GM19239 (cell line): ENCODE results near the gene TBCEL.
"Not testable (repeated sequence)": the region's sequence is repeated elsewhere in the genome, so short reads cannot be mapped to it uniquely, and the experiment has no call there.

ENCODE experiments used
- DNase-seq: peaks from one replicate; pipeline ENCODE4 v3.0.0; 2011; ENCODE audit warnings: low spot score; ENCODE audit not compliant: insufficient read length
- FAIRE-seq: peaks from 2 replicates; lab custom pipeline; 2011; peaks lifted over from hg19 to GRCh38; lab: Jason Lieb, UNC

The TBCEL gene

GRCh38 chr11:121021718-121022117 lies 2.2 kb upstream of the TBCEL start:
- FAIRE-seq, DNase-seq: not testable (repeated sequence)

DNA sequence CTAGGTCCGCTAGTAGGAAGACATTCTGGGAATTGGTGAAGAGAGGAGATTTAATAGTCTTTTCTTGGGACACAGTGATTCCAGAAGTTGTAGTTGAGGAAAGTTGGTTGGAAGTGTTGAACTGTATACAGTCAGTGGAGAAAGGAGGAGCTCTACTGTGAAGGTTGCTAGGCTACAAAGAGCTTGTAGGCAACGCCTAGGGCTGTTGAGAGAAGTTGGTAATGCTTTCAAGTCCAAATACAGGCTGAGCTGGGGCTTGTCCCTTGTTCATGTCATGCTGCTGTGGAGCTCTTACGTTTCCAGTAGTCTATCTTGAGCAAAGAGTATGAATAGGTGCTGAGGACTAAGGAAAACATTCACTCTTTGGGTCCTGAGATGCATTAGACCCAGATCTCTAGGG lies 1.1 kb downstream of the TBCEL start:
- peak; percentile 76 for FAIRE-seq
- no peak for DNase-seq

- FAIRE-seq (no peak), DNase-seq (no peak)
Observed at GRCh38 chr11:121029153-121029552, 5.3 kb downstream of the TBCEL start.

DNA sequence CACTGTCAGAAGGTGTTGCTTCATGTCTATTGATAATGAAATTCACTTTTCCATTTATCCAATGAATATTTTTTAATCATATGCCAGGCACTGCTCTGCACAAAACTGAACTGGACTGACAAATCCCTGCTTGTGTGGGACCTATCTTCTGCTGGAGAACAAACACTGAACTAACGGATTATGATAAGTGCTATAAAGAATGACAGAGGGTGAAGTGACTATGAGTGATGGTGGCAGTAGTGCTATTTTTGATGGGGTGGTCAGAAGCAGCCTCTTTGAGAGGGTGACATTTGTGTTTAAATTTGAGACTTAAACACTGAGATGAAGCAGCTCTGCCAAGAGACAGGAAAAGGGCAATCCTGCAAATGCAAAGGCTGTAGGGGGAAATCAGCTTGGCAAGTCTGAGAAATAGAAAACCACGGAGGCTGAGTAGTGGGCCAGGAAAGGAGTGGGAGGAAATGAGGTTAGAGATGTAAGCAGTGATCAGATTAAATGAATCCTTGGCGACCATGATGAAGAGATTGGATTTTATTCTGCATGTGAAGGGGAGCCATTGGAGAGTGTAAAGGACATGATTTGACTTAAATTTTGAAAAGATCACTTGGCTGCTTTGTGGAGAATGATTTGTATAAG lies 6.0 kb downstream of the TBCEL start:
- FAIRE-seq: no peak
- DNase-seq: no peak

DNA sequence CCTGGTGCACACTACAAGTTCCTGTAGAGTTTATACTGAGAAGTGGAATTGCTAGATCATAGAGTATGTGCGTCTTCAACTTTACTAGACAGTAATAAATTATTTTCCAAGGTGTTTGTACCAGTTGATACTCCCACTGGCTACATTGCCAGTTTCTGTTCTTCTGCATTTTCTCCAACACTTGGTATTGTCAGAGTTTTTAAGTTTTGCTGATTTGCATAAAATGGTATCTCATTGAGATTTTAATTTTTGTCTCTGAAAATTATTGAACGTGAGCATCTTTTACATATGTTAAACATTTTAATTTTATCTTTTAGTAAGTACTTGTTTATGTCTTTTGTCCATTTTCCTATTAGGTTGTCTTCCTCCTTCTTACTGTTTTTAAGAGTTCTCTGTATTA lies 7.3 kb downstream of the TBCEL start:
- DNase-seq (no peak), FAIRE-seq (peak; percentile 48)

GRCh38 chr11:121031648-121032047 lies 7.7 kb downstream of the TBCEL start:
- not testable (repeated sequence) for DNase-seq, FAIRE-seq

GRCh38 chr11:121032546-121032945 lies 8.6 kb downstream of the TBCEL start:
- FAIRE-seq (peak; percentile 45), DNase-seq (no peak)

DNA sequence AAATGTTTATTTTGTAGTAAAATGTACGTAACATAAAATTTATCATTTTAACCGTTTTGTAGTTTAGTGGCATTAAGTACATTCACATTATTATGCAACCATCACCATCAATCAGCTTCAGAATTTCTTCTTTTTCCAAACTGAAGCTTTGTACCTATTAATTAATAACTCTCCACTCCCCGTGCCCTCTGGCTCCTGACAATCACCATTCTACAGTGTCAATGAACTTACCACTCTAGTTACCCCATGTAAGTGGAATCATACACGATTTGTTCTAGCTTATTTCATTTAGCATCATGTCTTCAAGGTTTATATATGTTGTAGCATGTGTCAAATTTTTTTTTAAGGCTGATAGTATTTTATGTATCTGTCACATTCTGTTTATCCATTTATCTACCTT lies 9.7 kb downstream of the TBCEL start:
- FAIRE-seq (peak; percentile 33), DNase-seq (no peak)

- no peak for FAIRE-seq
Observed at GRCh38 chr11:121035169-121035755, 11.4 kb downstream of the TBCEL start.

DNA sequence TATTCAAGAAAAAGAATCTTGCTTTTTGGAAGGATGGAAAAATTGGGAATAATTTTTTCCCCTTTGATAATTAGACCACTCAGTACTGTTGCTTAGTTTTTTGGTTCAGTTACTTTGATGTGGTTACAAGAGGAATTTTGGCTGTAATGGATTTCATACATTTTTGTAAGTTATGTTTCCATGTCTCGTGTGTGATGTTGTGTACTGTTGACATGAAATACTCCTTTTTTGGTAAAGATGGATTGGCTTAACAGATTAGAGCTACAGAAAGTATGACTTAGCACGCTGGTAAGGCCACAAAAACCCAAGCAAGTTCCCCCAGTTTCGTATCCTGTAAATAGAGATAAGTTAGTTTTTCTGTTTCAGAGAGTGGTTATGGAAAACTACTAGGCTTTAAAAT lies 11.9 kb downstream of the TBCEL start:
- FAIRE-seq: peak; percentile 86

More at GRCh38 chr11:121035169-121035755, 11.4 kb downstream of the TBCEL start:
- no peak for DNase-seq

GRCh38 chr11:121037016-121037415 lies 13.1 kb downstream of the TBCEL start:
- no peak for DNase-seq
- FAIRE-seq: no peak

More for the DNA sequence above, 11.9 kb downstream of the TBCEL start:
- no peak for DNase-seq

- DNase-seq: no peak
- FAIRE-seq: peak; percentile 72
Observed at GRCh38 chr11:121038648-121039409, 14.9 kb downstream of the TBCEL start.

GRCh38 chr11:121039971-121040613 lies 16.2 kb downstream of the TBCEL start:
- FAIRE-seq (peak; percentile 68), DNase-seq (no peak)

DNA sequence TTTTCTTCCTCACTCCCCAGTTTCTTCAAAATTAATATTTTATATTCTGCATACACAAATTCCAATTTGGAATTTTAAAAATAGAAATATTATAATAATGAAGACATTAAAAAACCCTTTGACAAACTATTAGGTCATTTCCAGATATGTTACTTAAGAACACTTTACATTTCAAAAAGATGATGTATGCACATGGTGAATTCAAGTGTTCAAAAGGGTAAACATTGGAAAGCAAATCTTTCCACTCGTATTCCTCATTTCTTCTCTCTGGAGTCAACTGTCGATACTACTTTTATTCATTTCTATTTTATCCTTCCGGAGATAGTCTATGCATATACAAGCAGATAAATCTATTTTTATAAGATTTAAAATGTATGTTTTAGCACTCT lies 16.7 kb downstream of the TBCEL start:
- DNase-seq (no peak), FAIRE-seq (no peak)

DNA sequence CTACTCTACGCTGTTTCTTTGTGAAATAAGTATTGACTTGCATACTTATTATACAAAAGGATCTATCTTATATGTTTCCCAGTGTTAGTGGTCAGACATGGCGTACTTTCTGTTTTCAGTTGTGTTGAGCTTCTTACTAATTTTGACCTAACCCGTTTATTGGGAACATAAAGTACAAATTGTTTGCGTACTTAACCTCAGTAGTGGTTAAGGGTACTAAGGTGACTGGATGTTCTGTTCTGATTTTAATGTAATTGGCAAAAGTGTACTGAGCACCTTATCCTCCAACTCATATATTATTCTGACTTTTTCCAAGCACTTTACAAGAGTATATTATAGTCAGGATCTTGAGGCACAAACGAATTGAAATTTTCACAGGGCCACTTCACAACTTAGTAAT lies 17.2 kb downstream of the TBCEL start:
- FAIRE-seq (no peak), DNase-seq (no peak)

GRCh38 chr11:121042296-121042695 lies 18.4 kb downstream of the TBCEL start:
- no peak for DNase-seq
- no peak for FAIRE-seq

DNA sequence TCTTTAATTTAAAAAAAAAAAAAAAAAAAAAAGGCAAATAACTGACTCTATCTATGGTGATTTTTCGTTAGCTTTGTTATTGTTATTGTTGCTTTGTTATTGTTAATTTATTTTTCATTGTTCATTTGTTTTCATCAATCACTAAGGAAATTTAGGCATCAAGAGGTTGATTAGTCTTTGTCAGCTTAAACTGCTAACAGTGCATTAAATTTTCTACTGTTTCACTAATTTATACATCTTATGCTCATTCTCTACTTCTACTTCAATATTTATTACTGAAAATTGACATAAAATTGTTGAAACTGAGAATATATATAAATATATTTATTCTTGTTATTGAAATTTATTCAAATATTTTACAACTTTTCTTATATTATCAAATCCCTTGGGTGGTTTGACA lies 24.0 kb downstream of the TBCEL start:
- DNase-seq (no peak), FAIRE-seq (peak; percentile 40)

DNA sequence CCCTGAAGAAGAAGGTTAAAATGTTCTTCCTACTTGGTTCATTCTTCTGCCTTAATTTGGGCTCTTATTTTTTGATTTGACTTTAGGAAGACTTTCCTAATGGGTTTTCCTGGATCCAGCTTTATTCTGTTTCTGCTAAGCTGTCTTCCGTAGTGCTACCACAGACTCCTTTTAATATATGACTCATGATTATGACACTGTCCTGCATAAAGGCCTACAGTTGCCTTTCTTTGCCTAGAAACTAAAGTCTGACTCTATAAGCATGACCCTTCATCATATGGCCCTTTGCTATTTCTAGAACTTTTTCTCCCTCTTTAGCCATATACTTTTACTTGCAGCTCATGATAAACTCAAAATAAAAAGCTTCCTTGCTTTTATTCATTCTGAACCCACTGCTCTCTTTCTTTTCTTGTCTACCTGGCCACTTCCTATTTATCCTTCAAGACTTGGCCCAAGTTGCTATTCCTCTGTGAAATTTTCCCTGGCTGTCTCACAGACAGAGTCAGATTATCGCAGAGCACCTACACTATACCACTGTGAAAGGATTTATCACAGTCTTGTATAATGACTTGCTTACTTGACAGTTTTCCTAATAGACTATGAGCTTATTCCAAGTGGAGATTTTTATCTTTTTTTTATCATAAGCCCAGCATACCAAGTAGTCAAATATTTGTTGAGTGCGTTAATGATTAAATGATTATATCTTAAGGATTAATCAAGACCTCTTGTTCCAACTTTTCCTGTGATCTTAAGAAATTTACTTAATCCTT lies 24.7 kb downstream of the TBCEL start:
- no peak for DNase-seq
- FAIRE-seq: no peak

- peak; percentile 47 for FAIRE-seq
Observed at GRCh38 chr11:121053244-121053643, 29.3 kb downstream of the TBCEL start.

DNA sequence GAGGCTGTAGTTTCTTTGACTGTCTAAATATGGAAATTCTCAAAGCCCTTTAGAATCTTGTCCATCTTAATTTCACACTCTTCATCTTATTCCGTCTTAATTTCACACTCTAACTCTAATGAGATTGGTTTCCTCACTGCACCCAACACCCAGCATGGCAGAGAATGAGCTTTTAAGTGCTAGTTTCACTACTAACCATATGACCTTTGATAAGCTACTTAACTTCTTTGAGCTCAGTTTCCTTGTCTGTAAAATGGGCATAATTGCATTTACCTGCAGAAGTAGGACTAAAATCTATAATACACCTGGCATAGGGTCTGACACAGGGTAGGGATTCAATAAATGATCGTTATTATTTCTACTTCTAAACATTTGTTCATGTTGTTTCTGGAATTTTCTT lies 30.4 kb downstream of the TBCEL start:
- no peak for DNase-seq
- no peak for FAIRE-seq

More at GRCh38 chr11:121053244-121053643, 29.3 kb downstream of the TBCEL start:
- DNase-seq: no peak
